ENCODE data around the gene ELL2. TPM values are rescaled to one million over a fixed set of nuclear protein-coding genes. Genes with fewer than 3 reads are reported as not detected.

ELL2 gene
- polyA plus RNA-seq, 1 donor from 2014 or later: 1.4 TPM

DNA sequence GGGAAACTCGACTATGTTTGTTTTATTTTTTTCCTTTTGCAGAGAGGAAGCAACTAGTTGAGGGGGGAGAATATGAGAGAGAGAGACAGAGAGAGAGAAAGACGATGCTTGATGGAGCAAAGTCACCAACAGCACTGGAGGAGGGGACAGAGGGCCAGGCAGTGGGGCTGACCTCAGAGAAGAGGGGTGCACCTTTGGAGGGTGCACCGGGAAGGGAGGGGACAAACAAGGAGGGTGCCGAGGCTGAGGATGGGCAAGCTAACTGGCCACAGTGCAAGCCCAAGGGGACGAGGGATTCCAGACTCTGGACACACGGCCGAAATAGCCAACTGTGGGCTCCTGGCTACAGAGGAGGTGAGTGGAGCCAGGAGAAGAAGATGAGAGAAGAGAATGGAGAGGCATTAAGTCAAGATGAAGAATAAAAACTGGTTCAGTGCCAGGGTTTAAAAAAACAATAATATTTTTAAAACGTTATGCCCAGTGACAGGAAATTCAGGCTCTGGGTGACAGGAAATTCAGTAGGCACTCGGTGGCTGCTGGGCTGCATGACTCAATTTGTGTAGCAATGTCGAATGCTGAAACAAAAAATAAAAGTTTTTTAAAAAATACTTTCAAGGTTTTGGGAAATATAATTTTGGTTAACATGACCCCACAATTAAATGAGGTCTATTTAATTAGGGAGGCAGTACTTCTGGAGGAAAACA is 125.8 kb downstream of the ELL2 start:
- Histone ChIP-seq H3F3A (ENCODE audit: insufficient read depth, low read length, poor library complexity, severe bottlenecking) (no peaks in the 10 kb centered on the region), H3K4me2 (ENCODE audit: low read length) (no peak overlapping the region), H3K9ac (ENCODE audit: low read length) (no peak overlapping the region), H3K9me3 (ENCODE audit: low read length) (no peaks in the 10 kb centered on the region), H3K27ac (ENCODE audit: low read length) (no peak overlapping the region), H2AFZ (ENCODE audit: low read depth, low read length) (no peak overlapping the region), H3K4me3 (ENCODE audit: low read length) (no peak overlapping the region), H3K9me2 (ENCODE audit: insufficient read depth, low read length) (no peaks in the 10 kb centered on the region), H3K79me2 (replicated peaks; ENCODE audit: insufficient read depth, low read length) (no peaks in the 10 kb centered on the region), H3K27me3 (ENCODE audit: insufficient read depth, low read depth, low read length) (peaks cover 12% of the 10 kb centered on the region), H4K20me1 (ENCODE audit: insufficient read depth) (no peaks in the 10 kb centered on the region), H3K36me3 (ENCODE audit: insufficient read depth, low read length) (no peaks in the 10 kb centered on the region)
- no peak for TF ChIP-seq RAD21 (conservative IDR thresholded peaks at IDR 0.05)
- no peak for TF ChIP-seq MXI1 (conservative IDR thresholded peaks at IDR 0.05; ENCODE audit: poor library complexity, severe bottlenecking)
- no peak for TF ChIP-seq EZH2 (IDR thresholded peaks at IDR 0.05; ENCODE audit: borderline replicate concordance, insufficient read depth, low read length, poor library complexity, severe bottlenecking)
- TF ChIP-seq, protein P1, sequence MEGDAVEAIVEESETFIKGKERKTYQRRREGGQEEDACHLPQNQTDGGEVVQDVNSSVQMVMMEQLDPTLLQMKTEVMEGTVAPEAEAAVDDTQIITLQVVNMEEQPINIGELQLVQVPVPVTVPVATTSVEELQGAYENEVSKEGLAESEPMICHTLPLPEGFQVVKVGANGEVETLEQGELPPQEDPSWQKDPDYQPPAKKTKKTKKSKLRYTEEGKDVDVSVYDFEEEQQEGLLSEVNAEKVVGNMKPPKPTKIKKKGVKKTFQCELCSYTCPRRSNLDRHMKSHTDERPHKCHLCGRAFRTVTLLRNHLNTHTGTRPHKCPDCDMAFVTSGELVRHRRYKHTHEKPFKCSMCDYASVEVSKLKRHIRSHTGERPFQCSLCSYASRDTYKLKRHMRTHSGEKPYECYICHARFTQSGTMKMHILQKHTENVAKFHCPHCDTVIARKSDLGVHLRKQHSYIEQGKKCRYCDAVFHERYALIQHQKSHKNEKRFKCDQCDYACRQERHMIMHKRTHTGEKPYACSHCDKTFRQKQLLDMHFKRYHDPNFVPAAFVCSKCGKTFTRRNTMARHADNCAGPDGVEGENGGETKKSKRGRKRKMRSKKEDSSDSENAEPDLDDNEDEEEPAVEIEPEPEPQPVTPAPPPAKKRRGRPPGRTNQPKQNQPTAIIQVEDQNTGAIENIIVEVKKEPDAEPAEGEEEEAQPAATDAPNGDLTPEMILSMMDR (IDR thresholded peaks at IDR 0.05; ENCODE audit: poor library complexity, severe bottlenecking): no peak
- TF ChIP-seq, protein P2, sequence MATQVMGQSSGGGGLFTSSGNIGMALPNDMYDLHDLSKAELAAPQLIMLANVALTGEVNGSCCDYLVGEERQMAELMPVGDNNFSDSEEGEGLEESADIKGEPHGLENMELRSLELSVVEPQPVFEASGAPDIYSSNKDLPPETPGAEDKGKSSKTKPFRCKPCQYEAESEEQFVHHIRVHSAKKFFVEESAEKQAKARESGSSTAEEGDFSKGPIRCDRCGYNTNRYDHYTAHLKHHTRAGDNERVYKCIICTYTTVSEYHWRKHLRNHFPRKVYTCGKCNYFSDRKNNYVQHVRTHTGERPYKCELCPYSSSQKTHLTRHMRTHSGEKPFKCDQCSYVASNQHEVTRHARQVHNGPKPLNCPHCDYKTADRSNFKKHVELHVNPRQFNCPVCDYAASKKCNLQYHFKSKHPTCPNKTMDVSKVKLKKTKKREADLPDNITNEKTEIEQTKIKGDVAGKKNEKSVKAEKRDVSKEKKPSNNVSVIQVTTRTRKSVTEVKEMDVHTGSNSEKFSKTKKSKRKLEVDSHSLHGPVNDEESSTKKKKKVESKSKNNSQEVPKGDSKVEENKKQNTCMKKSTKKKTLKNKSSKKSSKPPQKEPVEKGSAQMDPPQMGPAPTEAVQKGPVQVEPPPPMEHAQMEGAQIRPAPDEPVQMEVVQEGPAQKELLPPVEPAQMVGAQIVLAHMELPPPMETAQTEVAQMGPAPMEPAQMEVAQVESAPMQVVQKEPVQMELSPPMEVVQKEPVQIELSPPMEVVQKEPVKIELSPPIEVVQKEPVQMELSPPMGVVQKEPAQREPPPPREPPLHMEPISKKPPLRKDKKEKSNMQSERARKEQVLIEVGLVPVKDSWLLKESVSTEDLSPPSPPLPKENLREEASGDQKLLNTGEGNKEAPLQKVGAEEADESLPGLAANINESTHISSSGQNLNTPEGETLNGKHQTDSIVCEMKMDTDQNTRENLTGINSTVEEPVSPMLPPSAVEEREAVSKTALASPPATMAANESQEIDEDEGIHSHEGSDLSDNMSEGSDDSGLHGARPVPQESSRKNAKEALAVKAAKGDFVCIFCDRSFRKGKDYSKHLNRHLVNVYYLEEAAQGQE (IDR thresholded peaks at IDR 0.05; ENCODE audit: borderline replicate concordance): no peak
- TF ChIP-seq TAF1 (IDR thresholded peaks at IDR 0.05; ENCODE audit: low read depth): no peak
- TF ChIP-seq SMC3 (conservative IDR thresholded peaks at IDR 0.05; ENCODE audit: poor library complexity): no peak
- no peak for TF ChIP-seq EP300 (conservative IDR thresholded peaks at IDR 0.05; ENCODE audit: poor library complexity, severe bottlenecking)
- TF ChIP-seq POLR2AphosphoS5 (IDR thresholded peaks at IDR 0.05): no peak

Other genes starting within 250 kb of the ELL2 start
- gene RHOBTB3, start 230.5 kb downstream of the ELL2 start, polyA plus RNA-seq: 79.0 and 99.4 TPM in 2 replicates
- gene GLRX, start 139.1 kb downstream of the ELL2 start, polyA plus RNA-seq: 50.9 and 54.0 TPM in 2 replicates

Measured in neural cell (in vitro differentiated cells).